IMR-90 (cell line): ENCODE data around the gene CEBPA.

Experiments
- BHLHE40 ChIP-seq: fragments of 150-350 bp; IDR thresholded peaks from 2 replicates; pipeline ENCODE4 v1.6.1; 2016; ENCODE audit warnings: mild to moderate bottlenecking, low read depth, low read length
- CEBPB ChIP-seq: IDR thresholded peaks from 2 replicates; pipeline ENCODE4 v1.6.1; 2012; ENCODE audit warnings: low read depth, low read length, improper control_type of control experiment
- CHD1 ChIP-seq: IDR thresholded peaks from 2 replicates; pipeline ENCODE4 v1.6.1; 2012; ENCODE audit warnings: low read depth, low read length, improper control_type of control experiment
- CTCF ChIP-seq: conservative IDR thresholded peaks from 2 replicates; pipeline ENCODE4 v1.5.1; 2012; ENCODE audit warnings: mild to moderate bottlenecking, low read depth, low read length, improper control_type of control experiment
- ELK1 ChIP-seq: fragments of 150-350 bp; IDR thresholded peaks from 2 replicates; pipeline ENCODE4 v1.6.1; 2016; ENCODE audit warnings: low read depth, mild to moderate bottlenecking, low read length, moderate library complexity, borderline replicate concordance
- FOS ChIP-seq: fragments of 150-350 bp; IDR thresholded peaks from 2 replicates; pipeline ENCODE4 v1.6.1; 2016; ENCODE audit warnings: low read depth, low read length
- MAFK ChIP-seq: IDR thresholded peaks from 2 replicates; pipeline ENCODE4 v1.6.1; 2012; ENCODE audit warnings: low read depth, low read length, improper control_type of control experiment
- MAZ ChIP-seq: IDR thresholded peaks from 2 replicates; pipeline ENCODE4 v1.6.1; 2012; ENCODE audit warnings: low read depth, mild to moderate bottlenecking, low read length, improper control_type of control experiment, moderate library complexity, borderline replicate concordance
- MXI1 ChIP-seq: IDR thresholded peaks from 2 replicates; pipeline ENCODE4 v1.6.1; 2012; ENCODE audit warnings: low read depth, mild to moderate bottlenecking, low read length, moderate library complexity, borderline replicate concordance
- POLR2A ChIP-seq: IDR thresholded peaks from 2 replicates; pipeline ENCODE4 v1.6.1; 2012; ENCODE audit warnings: mild to moderate bottlenecking, low read depth, low read length
- RAD21 ChIP-seq: IDR thresholded peaks from 2 replicates; pipeline ENCODE4 v1.6.1; 2012; ENCODE audit warnings: low read length, improper control_type of control experiment
- RCOR1 ChIP-seq: IDR thresholded peaks from 2 replicates; pipeline ENCODE4 v1.6.1; 2012; ENCODE audit warnings: mild to moderate bottlenecking, low read length, improper control_type of control experiment; ENCODE audit not compliant: insufficient replicate concordance
- RFX5 ChIP-seq: IDR thresholded peaks from 2 replicates; pipeline ENCODE4 v1.8.0; 2012; ENCODE audit warnings: low read depth, mild to moderate bottlenecking, low read length, moderate library complexity
- USF2 ChIP-seq: fragments of 150-350 bp; IDR thresholded peaks from 2 replicates; pipeline ENCODE4 v1.6.1; 2017; ENCODE audit warnings: mild to moderate bottlenecking, antibody characterized with exemption, low read length, low read depth

- TF ChIP-seq CEBPB, result no peak
- no peak for TF ChIP-seq CTCF
- TF ChIP-seq USF2, result no peak
- TF ChIP-seq POLR2A, result no peak
- TF ChIP-seq FOS, result no peak
- no peak for TF ChIP-seq MAFK
- TF ChIP-seq RAD21, result no peak
- no peak for TF ChIP-seq BHLHE40
- no peak for TF ChIP-seq MAZ
- no peak for TF ChIP-seq ELK1
- no peak for TF ChIP-seq RFX5
- no peak for TF ChIP-seq RCOR1
- TF ChIP-seq CHD1, result no peak
- no peak for TF ChIP-seq MXI1
Measured at GRCh38 chr19:33296488-33296971, 5.8 kb downstream of the CEBPA start.
